HL-60 (cell line): ENCODE data around the gene POLR1H.

ENCODE experiments used
- DNase-seq, 2 experiments: peaks; one replicate each; pipeline ENCODE4 v3.0.0-alpha.2; 2010 to 2020; ENCODE audit warnings: low read depth in 1 of 2, low spot score in 1 of 2
- H3K27ac ChIP-seq: fragments of 250-450 bp; sonication (Bioruptor Pico); replicated peaks from 2 replicates; pipeline ENCODE4 v1.5.1; 2020; ENCODE audit warnings: mild to moderate bottlenecking, moderate library complexity
- H3K27me3 ChIP-seq: fragments of 250-450 bp; sonication (Bioruptor Pico); 2 replicates; pipeline ENCODE4 v1.5.1; 2021; ENCODE audit warnings: mild to moderate bottlenecking, moderate library complexity; ENCODE audit not compliant: insufficient read depth, poor library complexity, severe bottlenecking
- H3K4me3 ChIP-seq: replicated peaks from 2 replicates; pipeline ENCODE4 v1.5.1; 2011; ENCODE audit warnings: mild to moderate bottlenecking, control low read depth, low read length; ENCODE audit not compliant: insufficient read depth
- GABPA ChIP-seq: IDR thresholded peaks from 2 replicates; pipeline ENCODE4 v1.6.1; 2012; ENCODE audit warnings: low read depth
- POLR2AphosphoS5 ChIP-seq: IDR thresholded peaks from 2 replicates; pipeline ENCODE4 v1.6.1; 2012; ENCODE audit warnings: low read depth
- SPI1 ChIP-seq: IDR thresholded peaks from 2 replicates; pipeline ENCODE4 v1.6.1; 2012; ENCODE audit warnings: low read depth, mild to moderate bottlenecking, borderline replicate concordance
- TF ChIP-seq, protein P1 (sequence below): IDR thresholded peaks from one replicate; pipeline ENCODE4 v1.5.1; 2011; ENCODE audit warnings: low read length, control low read depth, inconsistent platforms; ENCODE audit not compliant: insufficient read depth
- TF ChIP-seq, protein P2 (sequence below): IDR thresholded peaks from 2 replicates; pipeline ENCODE4 v1.6.1; 2012; ENCODE audit warnings: low read depth; ENCODE audit not compliant: insufficient replicate concordance

POLR1H gene

DNA sequence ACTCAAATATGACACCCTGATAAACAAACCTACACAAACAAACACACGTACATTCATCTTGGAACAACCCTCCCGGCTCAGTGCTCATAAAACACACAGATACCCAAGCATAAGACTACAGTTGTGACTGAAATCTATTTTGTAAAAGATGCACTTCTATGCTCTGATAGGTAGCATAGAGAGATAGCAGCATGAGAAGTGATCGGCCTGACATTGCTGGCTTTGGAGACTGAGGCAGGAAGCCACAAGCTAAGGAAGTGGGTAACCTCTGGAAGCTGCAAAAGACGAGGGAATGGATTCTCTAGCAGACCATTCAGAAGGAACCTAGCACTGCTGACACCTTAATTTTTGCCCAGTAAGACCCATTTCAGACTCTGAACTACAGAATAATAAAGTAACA, 16.2 kb downstream of the POLR1H start:
- no peak overlapping the region for H3K4me3 ChIP-seq

DNA sequence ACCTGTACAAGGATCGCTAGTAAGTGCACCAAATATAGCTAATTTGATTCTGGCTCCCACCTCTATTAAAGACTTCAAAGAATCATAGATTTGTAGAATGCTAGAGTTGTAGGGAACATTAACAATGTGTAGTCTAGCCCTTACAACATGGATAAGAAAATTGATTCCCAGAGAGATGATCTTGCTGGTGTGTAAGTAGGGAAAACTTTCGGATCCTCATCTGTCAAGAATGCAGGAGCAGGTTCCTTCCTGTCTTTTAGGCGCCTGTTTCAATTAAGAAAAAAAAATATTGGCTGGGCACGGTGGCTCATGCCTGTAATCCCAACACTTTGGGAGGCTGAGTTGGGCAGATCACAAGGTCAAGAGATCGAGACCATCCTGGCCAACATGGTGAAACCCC, 26.8 kb downstream of the POLR1H start:
- TF ChIP-seq, protein P1, sequence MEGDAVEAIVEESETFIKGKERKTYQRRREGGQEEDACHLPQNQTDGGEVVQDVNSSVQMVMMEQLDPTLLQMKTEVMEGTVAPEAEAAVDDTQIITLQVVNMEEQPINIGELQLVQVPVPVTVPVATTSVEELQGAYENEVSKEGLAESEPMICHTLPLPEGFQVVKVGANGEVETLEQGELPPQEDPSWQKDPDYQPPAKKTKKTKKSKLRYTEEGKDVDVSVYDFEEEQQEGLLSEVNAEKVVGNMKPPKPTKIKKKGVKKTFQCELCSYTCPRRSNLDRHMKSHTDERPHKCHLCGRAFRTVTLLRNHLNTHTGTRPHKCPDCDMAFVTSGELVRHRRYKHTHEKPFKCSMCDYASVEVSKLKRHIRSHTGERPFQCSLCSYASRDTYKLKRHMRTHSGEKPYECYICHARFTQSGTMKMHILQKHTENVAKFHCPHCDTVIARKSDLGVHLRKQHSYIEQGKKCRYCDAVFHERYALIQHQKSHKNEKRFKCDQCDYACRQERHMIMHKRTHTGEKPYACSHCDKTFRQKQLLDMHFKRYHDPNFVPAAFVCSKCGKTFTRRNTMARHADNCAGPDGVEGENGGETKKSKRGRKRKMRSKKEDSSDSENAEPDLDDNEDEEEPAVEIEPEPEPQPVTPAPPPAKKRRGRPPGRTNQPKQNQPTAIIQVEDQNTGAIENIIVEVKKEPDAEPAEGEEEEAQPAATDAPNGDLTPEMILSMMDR: no peak
- no peak for TF ChIP-seq GABPA
- TF ChIP-seq, protein P2, sequence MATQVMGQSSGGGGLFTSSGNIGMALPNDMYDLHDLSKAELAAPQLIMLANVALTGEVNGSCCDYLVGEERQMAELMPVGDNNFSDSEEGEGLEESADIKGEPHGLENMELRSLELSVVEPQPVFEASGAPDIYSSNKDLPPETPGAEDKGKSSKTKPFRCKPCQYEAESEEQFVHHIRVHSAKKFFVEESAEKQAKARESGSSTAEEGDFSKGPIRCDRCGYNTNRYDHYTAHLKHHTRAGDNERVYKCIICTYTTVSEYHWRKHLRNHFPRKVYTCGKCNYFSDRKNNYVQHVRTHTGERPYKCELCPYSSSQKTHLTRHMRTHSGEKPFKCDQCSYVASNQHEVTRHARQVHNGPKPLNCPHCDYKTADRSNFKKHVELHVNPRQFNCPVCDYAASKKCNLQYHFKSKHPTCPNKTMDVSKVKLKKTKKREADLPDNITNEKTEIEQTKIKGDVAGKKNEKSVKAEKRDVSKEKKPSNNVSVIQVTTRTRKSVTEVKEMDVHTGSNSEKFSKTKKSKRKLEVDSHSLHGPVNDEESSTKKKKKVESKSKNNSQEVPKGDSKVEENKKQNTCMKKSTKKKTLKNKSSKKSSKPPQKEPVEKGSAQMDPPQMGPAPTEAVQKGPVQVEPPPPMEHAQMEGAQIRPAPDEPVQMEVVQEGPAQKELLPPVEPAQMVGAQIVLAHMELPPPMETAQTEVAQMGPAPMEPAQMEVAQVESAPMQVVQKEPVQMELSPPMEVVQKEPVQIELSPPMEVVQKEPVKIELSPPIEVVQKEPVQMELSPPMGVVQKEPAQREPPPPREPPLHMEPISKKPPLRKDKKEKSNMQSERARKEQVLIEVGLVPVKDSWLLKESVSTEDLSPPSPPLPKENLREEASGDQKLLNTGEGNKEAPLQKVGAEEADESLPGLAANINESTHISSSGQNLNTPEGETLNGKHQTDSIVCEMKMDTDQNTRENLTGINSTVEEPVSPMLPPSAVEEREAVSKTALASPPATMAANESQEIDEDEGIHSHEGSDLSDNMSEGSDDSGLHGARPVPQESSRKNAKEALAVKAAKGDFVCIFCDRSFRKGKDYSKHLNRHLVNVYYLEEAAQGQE: no peak
- no peak for TF ChIP-seq SPI1
- TF ChIP-seq POLR2AphosphoS5: no peak
- peaks cover 23% of the 10 kb centered on the region for H3K27me3 ChIP-seq
- DNase-seq: no peak
- H3K27ac ChIP-seq: no peak overlapping the region
- H3K4me3 ChIP-seq: no peak overlapping the region

More for the DNA sequence above, 16.2 kb downstream of the POLR1H start:
- TF ChIP-seq SPI1: no peak
- TF ChIP-seq, protein P2: no peak
- TF ChIP-seq, protein P1: no peak
- no peak for TF ChIP-seq POLR2AphosphoS5
- TF ChIP-seq GABPA: no peak
- Histone ChIP-seq H3K27me3 (peaks cover 51% of the 10 kb centered on the region), H3K27ac (no peak overlapping the region)
- DNase-seq: no peak

DNA sequence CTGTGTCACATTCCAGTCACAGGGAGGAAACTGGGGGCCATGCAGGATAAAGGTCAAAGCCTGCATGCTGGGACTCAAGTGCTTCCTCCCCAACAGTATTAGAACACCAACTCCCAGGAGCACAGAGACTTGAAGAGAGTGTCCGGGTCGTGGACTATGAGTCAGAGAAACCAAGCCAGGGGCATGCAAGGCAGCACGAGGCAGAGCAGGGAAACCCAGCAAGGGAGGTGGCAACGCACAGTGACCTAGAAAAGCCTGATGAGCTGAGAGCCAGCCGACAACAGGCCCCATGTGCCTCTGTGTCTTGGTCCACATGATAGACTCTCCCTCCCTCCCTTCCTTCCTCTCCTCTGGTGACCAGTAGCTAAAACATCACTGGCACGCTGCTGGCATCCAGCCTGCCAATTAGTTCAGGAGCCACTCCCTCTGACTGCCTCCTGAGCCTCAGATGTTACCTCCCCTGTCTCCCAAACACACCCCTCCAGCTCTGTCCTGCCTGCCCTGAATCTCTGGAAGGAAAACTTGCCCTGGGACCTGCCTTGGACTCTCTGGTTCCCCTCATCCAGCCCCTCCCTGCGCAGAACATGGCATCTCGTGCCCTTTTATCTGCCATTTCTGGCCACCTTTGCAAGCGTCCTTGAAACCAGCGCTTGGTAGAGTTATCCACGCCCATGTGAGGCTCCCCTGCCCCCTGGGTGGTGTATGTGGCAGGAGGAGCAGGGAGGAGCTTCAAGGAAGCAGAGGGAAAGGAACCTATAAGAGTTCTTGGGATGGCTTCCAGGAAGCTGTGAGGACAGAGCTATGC, 30.7 kb downstream of the POLR1H start:
- Histone ChIP-seq H3K4me3 (no peak overlapping the region), H3K27ac (no peak overlapping the region), H3K27me3 (peaks cover 34% of the 10 kb centered on the region)
- DNase-seq: no peak
- no peak for TF ChIP-seq GABPA
- TF ChIP-seq, protein P2: no peak
